Measurements from ENCODE around the gene UBALD2.

GRCh38 chr17:76276069-76276431, 10.9 kb downstream of the UBALD2 start:
- TF ChIP-seq, protein P1, sequence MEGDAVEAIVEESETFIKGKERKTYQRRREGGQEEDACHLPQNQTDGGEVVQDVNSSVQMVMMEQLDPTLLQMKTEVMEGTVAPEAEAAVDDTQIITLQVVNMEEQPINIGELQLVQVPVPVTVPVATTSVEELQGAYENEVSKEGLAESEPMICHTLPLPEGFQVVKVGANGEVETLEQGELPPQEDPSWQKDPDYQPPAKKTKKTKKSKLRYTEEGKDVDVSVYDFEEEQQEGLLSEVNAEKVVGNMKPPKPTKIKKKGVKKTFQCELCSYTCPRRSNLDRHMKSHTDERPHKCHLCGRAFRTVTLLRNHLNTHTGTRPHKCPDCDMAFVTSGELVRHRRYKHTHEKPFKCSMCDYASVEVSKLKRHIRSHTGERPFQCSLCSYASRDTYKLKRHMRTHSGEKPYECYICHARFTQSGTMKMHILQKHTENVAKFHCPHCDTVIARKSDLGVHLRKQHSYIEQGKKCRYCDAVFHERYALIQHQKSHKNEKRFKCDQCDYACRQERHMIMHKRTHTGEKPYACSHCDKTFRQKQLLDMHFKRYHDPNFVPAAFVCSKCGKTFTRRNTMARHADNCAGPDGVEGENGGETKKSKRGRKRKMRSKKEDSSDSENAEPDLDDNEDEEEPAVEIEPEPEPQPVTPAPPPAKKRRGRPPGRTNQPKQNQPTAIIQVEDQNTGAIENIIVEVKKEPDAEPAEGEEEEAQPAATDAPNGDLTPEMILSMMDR (IDR thresholded peaks at IDR 0.05): no peak
- TF ChIP-seq EP300 (IDR thresholded peaks at IDR 0.05): no peak
